Effector CD4-positive, alpha-beta T cell (primary cell): ENCODE data around the gene SLCO2A1.

Source experiments
- DNase-seq: peaks from one replicate; pipeline ENCODE4 v3.0.0-alpha.2; 2020

Gene SLCO2A1

GRCh38 chr3:134060561-134061385, 31.0 kb upstream of the SLCO2A1 start:
- DNase-seq, result no peak

DNA sequence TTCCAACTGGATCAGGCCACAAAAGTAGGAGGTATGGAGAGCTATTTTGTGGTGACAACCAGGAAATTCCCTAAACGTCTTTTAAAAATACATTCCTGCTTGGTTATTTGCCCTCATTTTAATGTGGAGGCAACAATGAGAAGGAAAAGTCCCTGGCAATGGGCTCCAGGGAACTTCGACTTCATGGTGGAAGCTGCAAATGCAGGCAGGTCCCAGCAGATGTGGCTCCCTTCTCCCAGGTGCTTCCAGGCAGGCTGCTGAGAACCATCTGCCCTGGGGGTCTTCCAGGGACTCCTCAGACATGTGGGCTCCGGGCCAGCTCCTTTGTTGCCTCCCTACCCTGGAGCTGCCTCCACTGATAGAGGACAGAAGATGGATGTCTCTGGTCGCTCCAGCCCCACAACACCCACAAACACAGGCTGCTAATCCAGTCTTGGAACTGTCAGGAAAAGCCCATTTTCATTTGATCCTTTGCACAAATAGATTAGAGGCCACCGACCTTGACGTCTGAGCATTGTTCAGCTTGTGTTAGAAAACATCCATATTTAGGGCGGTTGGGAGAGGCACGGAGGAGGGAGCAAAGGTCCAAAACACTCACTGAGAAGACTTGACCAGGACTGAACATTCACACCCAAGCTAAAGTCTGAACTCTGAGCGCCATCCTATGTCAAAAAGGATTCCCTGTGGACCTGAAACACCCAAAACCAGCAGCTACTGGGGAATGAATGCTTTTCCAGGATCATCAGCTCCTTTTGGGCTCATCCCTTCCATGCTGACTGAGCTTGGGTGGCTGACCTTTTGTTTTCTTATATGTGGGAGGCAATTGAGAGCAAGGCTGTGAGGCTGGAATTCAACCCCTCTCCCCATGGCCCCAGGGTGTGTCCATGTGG, 30.2 kb upstream of the SLCO2A1 start:
- no peak for DNase-seq

GRCh38 chr3:134059035-134059601, 29.4 kb upstream of the SLCO2A1 start:
- DNase-seq, result no peak

GRCh38 chr3:134057654-134058110, 28.0 kb upstream of the SLCO2A1 start:
- DNase-seq, result no peak

DNA sequence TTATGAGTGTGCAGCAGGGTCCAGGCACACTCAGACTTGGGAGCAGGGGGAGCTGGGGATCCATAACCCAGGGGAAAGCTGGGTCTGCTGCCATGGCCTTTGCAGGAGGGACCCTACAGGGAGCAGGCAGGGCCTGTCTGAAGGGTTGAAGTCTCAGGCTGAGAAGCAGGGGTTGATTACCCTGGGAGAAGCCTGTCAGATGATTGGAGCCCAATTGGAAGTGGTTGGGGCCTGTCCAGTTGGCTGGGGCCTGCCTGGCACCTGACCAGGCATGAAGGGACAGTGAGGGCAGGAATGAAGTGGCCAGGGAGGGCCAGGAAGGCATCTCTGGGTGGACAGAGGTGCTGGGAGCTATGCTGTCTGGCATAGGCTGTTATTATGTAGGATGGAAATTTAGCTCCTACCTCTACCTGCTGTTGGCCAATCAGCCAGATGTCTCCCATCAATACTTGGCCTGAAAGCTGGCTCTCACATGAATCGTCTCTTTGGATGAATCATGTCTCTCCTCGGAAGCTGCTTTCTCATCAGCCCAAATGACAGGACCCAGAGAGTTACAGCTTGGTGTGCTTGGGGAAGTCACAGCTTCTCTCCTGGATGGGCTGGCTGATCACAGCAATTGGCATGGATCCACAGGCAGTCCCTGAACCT, 27.4 kb upstream of the SLCO2A1 start:
- no peak for DNase-seq

GRCh38 chr3:134056464-134056891, 26.8 kb upstream of the SLCO2A1 start:
- DNase-seq, result no peak

- no peak for DNase-seq
Measured at GRCh38 chr3:134055661-134056060, 25.9 kb upstream of the SLCO2A1 start.

GRCh38 chr3:134054881-134055280, 25.2 kb upstream of the SLCO2A1 start:
- no peak for DNase-seq

- no peak for DNase-seq
Measured at GRCh38 chr3:134054231-134054630, 24.5 kb upstream of the SLCO2A1 start.

- no peak for DNase-seq
Measured at GRCh38 chr3:134052370-134052769, 22.6 kb upstream of the SLCO2A1 start.

- no peak for DNase-seq
Measured at GRCh38 chr3:134049676-134050075, 20.0 kb upstream of the SLCO2A1 start.

DNA sequence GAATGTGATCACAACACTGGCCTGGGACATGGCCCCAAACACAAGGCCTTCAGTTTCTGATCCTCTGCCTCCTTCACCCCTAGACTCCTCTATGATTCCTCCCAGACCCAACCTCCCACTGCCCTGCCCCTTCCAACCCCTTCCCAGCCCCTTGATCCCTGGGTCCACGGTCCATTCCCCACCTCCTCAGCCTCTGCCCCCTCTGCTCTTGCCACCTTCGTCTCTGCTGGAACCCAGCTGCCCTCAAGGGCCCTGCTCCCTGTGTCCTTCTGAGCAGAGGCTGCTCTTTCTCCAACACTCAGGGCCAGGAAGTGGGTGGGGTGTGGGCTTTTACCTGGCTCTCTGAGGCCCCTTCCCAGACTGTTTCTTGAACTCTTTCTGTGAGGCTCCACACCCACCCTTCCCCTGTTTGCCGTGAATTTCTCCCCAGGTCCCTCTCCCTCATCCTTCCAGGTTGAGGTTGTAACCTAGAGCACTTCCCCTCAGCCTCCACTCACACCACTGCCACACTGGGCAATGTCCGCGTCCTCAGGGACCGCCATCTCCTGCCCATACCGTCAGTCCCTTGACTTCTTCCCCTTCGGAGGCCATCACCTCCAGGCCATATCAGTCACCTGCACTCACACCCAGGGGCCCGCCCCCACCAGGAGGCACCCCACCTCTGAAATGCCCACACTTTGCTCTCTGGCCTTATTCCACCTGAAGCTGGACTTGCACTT, 18.7 kb upstream of the SLCO2A1 start:
- no peak for DNase-seq

DNA sequence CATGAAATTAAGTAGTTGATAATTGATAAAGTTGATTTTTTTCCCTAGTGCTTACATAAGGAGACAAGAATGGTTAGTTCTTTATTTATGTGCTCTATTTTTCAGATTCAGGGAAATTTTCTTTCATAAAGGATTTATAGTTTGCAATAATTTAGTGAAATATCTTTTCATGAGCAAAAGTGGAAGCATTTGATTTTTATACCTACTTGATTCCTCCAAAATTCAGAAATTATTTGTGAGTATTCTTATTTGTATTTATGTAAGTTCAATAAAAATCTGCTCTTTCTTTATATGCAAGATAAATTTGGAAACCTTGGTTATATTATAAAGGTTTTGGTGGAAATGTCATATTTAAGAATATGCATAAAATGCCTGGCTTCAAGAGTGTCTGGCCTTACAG, 14.7 kb upstream of the SLCO2A1 start:
- no peak for DNase-seq

DNA sequence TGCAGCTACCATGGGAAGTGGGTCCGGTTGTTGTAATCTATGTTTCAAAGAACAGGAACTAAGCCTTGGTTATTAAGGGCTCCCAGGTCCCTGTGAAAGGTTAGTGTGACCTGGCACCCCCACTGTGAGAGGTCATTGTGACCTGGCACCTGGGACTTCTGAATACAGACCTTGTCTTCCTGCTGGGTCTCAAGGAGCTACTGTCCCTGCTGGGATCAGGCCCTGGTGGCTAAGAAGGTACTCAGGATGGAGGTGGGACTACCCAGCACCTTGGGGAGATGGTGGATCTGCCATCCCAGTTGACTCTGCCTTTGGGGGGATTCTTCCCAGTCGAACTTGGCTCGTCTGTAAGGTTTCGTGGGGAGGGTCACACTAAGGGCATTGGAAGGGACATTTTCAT, 10.3 kb upstream of the SLCO2A1 start:
- DNase-seq, result no peak

GRCh38 chr3:134039161-134039862, 9.6 kb upstream of the SLCO2A1 start:
- no peak for DNase-seq

DNA sequence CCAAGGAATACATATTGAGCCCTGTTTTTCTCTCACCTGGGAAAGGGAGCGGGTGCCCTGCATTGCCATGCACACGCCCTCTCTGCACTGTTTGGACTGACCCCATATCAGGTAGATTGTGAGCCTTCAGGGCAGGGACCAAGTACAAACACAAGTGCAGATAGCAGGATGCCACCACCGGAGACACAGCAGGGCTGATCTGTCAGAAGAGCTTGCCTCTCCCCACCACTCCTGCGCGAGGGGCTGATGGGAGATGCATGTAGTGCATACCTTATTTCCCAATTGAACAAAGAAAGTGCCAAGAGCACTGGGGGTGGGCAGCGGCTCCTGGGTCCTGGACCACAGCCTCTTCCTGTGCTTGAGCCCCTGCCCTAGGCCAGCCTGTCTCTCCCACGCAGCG, 9.0 kb upstream of the SLCO2A1 start:
- no peak for DNase-seq

DNA sequence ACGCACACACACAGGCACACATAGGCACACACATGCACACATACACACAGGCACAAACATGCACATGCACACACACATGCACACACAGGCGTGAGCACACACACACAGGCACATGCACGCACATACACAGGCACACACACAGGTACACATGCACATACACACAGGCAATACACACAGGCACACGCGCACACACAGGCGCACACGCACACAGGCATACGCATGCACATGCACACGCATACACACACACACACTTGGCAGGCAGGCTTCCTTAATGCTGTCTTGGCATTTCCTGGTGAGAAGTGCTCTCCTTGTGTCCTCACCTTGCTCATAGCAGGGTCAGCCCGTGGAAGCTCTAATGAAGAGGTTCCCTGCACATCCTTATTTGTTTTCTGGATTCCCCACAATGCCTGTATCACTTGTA, 8.4 kb upstream of the SLCO2A1 start:
- no peak for DNase-seq

DNA sequence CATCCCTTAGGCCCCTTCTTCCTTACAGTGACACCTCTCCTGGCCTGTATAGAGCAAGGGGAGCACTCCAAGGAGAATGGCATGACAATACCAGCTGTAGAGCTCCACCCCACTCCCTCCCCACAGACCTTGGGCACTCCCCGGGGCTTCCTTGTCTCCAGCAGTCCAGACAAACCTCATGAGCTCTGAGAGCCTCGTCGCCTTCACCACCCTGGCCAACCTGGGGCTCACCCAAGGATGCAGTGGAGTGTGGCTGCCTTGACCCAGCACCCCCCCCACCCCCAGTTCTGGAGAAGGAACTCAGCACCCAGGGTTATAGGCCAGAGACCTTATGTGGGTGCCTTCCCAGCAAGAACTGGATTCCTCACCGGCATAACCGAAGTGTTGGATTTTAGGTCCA, 7.4 kb upstream of the SLCO2A1 start:
- no peak for DNase-seq

DNA sequence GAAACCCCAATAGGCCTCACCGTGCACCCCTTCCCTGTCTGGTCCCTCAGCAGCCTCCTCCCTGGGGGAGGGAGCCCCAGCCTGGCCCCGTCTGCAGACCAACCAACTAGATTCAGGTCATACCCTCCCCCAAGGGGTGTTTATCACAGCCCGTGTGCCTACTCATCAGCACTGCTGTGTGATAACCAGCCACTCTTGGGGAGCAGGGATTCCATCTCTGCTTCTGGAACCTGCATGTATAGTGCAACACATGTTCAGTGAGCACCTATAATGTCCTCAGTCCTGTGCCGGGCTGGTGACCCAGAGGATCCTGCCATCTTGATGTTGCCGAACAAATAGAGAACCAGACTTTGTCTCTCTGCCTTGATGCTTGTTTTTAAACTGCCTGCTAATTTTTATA, 6.6 kb upstream of the SLCO2A1 start:
- no peak for DNase-seq

DNA sequence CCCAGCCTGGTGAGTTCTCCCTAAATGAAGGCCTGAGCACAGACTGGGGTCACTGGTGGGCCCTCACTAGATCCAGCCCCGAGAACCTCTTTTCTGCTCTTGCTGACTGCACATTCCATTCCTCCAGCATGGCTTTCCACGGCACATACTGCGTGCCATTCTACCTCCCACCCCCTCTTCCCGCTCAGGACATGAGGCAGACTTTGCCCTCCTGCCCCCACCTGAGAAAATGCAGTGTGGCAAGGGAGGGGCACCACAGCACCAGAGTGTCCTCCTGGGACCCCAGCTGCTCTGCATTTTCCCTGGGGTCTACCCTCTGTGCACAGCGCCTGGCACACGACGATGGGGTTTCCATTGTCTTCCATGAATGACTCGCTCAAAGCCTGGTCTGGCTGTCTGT, 6.1 kb upstream of the SLCO2A1 start:
- no peak for DNase-seq

- no peak for DNase-seq
Measured at GRCh38 chr3:134034005-134034785, 4.5 kb upstream of the SLCO2A1 start.
